B cell (primary cell): ENCODE results near the gene MARCHF4. TPM values are rescaled to one million over a fixed set of nuclear protein-coding genes. Genes with fewer than 3 reads are reported as not detected.

ENCODE experiments used
- ATAC-seq: fragments of 200-7000 bp; cut with Tn5 transposase; one replicate; pipeline ENCODE4 v1.10.0; 2021; ENCODE audit warnings: low read depth, mild to moderate bottlenecking, moderate number of reproducible peaks, moderate library complexity
- CTCF ChIA-PET: fragments of 350-600 bp; sonication (Branson Sonifier 250); formaldehyde crosslinking; loops from one replicate; lab custom pipeline; 2021; ENCODE audit warnings: antibody characterized with exemption, inconsistent platforms; lab: Charles Lee
- POLR2A ChIA-PET: fragments of 350-600 bp; sonication (Branson Sonifier 250); formaldehyde crosslinking; loops from one replicate; lab custom pipeline; 2021; ENCODE audit warnings: antibody characterized with exemption; lab: Charles Lee
- DNase-seq: peaks from one replicate; pipeline ENCODE4 v3.0.0; 2013
- H2AFZ ChIP-seq: 2 replicates; pipeline ENCODE4 v1.6.1; 2012; ENCODE audit warnings: mild to moderate bottlenecking, low read depth, low read length; ENCODE audit not compliant: insufficient read depth, poor library complexity, severe bottlenecking
- H3K27ac ChIP-seq, 2 donors: 1 replicate in 1 of 2; 2 replicates in 1 of 2; pipeline ENCODE4 v1.5.1; 2012 to 2013; ENCODE audit warnings: low read length in 2 of 2, mild to moderate bottlenecking in 2 of 2, moderate library complexity in 1 of 2
- H3K27me3 ChIP-seq, 4 experiments: fragments of 200-600 bp in 1 of 4; sonication (generic) in 1 of 4; replicated peaks in 1 of 4; 1 replicate in 2 of 4; 2 replicates in 2 of 4; pipeline versions ENCODE4 v1.6.1 to v1.7.0; 2013 to 2016; ENCODE audit warnings: low read length in 3 of 4, mild to moderate bottlenecking in 2 of 4, mixed read lengths in 1 of 4, moderate library complexity in 1 of 4; ENCODE audit not compliant: insufficient read depth in 4 of 4, control insufficient read depth in 3 of 4; ENCODE audit errors: control extremely low read depth in 1 of 4
- H3K36me3 ChIP-seq, 2 experiments: replicated peaks in 1 of 2; 1 replicate in 1 of 2; 2 replicates in 1 of 2; pipeline versions ENCODE4 v1.6.1 to v1.7.1; 2013; ENCODE audit warnings: low read length in 1 of 2; ENCODE audit not compliant: insufficient read depth in 2 of 2, control insufficient read depth in 1 of 2; ENCODE audit errors: control extremely low read depth in 1 of 2, extremely low read depth in 1 of 2
- H3K4me1 ChIP-seq, 2 donors: fragments of 200-600 bp in 1 of 2; sonication (generic) in 1 of 2; 1 replicate in 1 of 2; 2 replicates in 1 of 2; pipeline versions ENCODE4 v1.5.1 to v1.6.1; 2013 to 2017; ENCODE audit warnings: low read length in 2 of 2; ENCODE audit not compliant: control insufficient read depth in 2 of 2, insufficient read depth in 2 of 2
- H3K4me2 ChIP-seq: replicated peaks from 2 replicates; pipeline ENCODE3; 2012; ENCODE audit warnings: mild to moderate bottlenecking, low read depth, low read length; ENCODE audit not compliant: poor library complexity, severe bottlenecking
- H3K4me3 ChIP-seq, 5 experiments: fragments of 200-600 bp in 1 of 5; sonication (generic) in 1 of 5; 1 replicate in 3 of 5; 2 replicates in 2 of 5; pipeline versions ENCODE4 v1.5.1 to v1.7.0; 2011 to 2016; ENCODE audit warnings: low read length in 4 of 5, mild to moderate bottlenecking in 4 of 5, low read depth in 2 of 5, control low read depth in 1 of 5, moderate library complexity in 1 of 5; ENCODE audit not compliant: insufficient read depth in 1 of 5; ENCODE audit errors: control extremely low read depth in 1 of 5, extremely low read depth in 1 of 5
- H3K79me2 ChIP-seq: fragments of 200-600 bp; sonication (generic); one replicate; pipeline ENCODE4 v1.6.0; 2016; ENCODE audit warnings: low read length; ENCODE audit not compliant: control insufficient read depth, insufficient read depth
- H3K9ac ChIP-seq: fragments of 200-600 bp; sonication (generic); 2 replicates; pipeline ENCODE4 v1.6.1; 2017; ENCODE audit warnings: mild to moderate bottlenecking, low read length, moderate library complexity
- H3K9me3 ChIP-seq, 3 donors: one replicate each; pipeline versions ENCODE4 v1.6.1 to v1.7.1; 2013; ENCODE audit warnings: low read length in 2 of 3; ENCODE audit not compliant: control insufficient read depth in 2 of 3, insufficient read depth in 1 of 3; ENCODE audit errors: control extremely low read depth in 1 of 3
- H4K20me1 ChIP-seq: 2 replicates; pipeline ENCODE4 v1.6.0; 2012; ENCODE audit warnings: mild to moderate bottlenecking, low read length; ENCODE audit not compliant: insufficient read depth, control insufficient read depth, poor library complexity, severe bottlenecking
- H3K27ac Mint-ChIP-seq: one replicate; pipeline ENCODE4 v1.8.0; 2021; ENCODE audit warnings: mixed read lengths
- H3K27me3 Mint-ChIP-seq: one replicate; pipeline ENCODE4 v1.8.0; 2021; ENCODE audit warnings: mixed read lengths
- H3K4me1 Mint-ChIP-seq: one replicate; pipeline ENCODE4 v1.8.0; 2021; ENCODE audit warnings: mixed read lengths
- H3K4me3 Mint-ChIP-seq: one replicate; pipeline ENCODE4 v1.8.0; 2021; ENCODE audit warnings: mixed read lengths
- H3K9me3 Mint-ChIP-seq: one replicate; pipeline ENCODE4 v1.8.0; 2022; ENCODE audit warnings: mixed read lengths; ENCODE audit not compliant: insufficient read depth
- EZH2 ChIP-seq: IDR thresholded peaks from 2 replicates; pipeline ENCODE4 v1.6.1; 2012; ENCODE audit warnings: borderline replicate concordance, low read depth, mild to moderate bottlenecking, moderate library complexity, low read length; ENCODE audit not compliant: insufficient read depth, poor library complexity, severe bottlenecking
- WGBS: methylation state at CpG from one replicate; pipeline ENCODE4 v1.1.5; 2013; ENCODE audit warnings: missing lambda C conversion rate; ENCODE audit not compliant: insufficient coverage; 5-methylcytosine and 5-hydroxymethylcytosine counted together
- intact Hi-C: fragments of 100-400 bp; cut with micrococcal nuclease; formaldehyde crosslinking; loops from one replicate; pipeline ENCODE4 v1.10.0; 2022
- polyA plus RNA-seq: library from polyadenylated mRNA; depleted of rRNA; stranded (reverse); fragments of >200 nt; gene quantifications from 2 replicates; pipeline ENCODE4 v1.2.3, GENCODE V29; 2012
- total RNA-seq, 2 donors: library from RNA; stranded (reverse); fragments of 120-200 nt in 1 of 2; gene quantifications; 1 replicate in 1 of 2; 2 replicates in 1 of 2; pipeline versions ENCODE4 v1.2.3 to v1.2.4, GENCODE V29; 2013 to 2022
- TF ChIP-seq, protein P1 (sequence below): fragments of 200-600 bp; IDR thresholded peaks from one replicate; pipeline ENCODE4 v1.8.0; 2022; ENCODE audit warnings: antibody characterized with exemption, mild to moderate bottlenecking

MARCHF4 gene
- total and polyA plus RNA-seq, 2 donors (not counting 1 experiment from before 2014, with no cell fraction given): not detected

DNA sequence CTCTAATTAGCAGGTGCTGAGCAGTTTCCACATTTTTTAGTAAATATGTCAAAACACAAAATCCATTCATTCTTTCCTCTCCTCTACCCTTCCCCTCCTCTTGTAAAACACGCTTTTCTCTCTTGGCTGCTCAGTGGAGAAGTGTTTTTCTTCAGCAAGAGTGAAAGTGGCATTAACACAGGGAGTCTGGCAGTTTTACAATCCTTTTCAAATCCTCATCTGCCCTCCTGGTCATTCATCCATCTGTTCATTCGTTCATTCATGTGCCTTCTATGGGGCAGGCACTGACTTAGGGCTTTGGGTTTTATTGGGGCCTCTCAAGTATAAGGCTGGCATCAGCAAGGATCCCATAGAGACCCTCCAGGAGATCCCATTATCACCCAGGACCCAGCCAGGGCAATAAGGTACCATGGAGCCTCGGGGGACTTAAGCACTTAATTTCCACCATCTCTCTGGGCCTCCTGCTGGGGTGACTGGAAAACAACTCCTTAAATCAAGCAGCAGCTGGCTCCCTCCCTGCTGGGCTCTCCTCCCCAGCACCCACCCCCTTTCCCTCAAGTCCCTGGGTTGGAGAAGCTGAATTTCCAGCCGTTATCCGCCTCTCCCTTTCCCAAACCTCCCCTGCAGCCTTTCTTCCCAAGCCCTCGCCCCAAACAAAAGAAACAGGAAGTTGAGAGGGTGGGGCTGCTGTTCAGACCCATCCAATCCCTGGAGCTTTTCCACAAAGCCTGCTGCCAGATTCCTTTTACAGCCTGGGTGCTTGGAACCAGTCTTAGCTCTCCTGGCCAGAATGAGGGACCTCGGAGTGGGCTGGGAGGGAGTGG, 32.6 kb downstream of the MARCHF4 start:
- peaks cover 0 to 6% (median 0%) of the 10 kb centered on the region in 4 experiments for H3K27me3 ChIP-seq
- ChIA-PET POLR2A (no interaction called here), CTCF (interaction anchor here (0.6 kb wide), 1 partner anchor 10 kb away, joined by 3 read pairs; no protein-coding TSS in a partner anchor)
- DNase-seq (no peak), ATAC-seq (no peak)
- 69% methylated on average over 2 of the region's 7 CpGs for WGBS
- TF ChIP-seq EZH2: no peak
- TF ChIP-seq, protein P1, sequence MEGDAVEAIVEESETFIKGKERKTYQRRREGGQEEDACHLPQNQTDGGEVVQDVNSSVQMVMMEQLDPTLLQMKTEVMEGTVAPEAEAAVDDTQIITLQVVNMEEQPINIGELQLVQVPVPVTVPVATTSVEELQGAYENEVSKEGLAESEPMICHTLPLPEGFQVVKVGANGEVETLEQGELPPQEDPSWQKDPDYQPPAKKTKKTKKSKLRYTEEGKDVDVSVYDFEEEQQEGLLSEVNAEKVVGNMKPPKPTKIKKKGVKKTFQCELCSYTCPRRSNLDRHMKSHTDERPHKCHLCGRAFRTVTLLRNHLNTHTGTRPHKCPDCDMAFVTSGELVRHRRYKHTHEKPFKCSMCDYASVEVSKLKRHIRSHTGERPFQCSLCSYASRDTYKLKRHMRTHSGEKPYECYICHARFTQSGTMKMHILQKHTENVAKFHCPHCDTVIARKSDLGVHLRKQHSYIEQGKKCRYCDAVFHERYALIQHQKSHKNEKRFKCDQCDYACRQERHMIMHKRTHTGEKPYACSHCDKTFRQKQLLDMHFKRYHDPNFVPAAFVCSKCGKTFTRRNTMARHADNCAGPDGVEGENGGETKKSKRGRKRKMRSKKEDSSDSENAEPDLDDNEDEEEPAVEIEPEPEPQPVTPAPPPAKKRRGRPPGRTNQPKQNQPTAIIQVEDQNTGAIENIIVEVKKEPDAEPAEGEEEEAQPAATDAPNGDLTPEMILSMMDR: no peak
- no peak overlapping the region for H3K9ac ChIP-seq
- no peak overlapping the region for H3K4me2 ChIP-seq
- Mint-ChIP-seq H3K4me1 (no peaks in the 10 kb centered on the region), H3K4me3 (no peak overlapping the region), H3K9me3 (no peaks in the 10 kb centered on the region), H3K27ac (no peak overlapping the region), H3K27me3 (peaks cover 30% of the 10 kb centered on the region)
- no peak overlapping the region for H3K27ac ChIP-seq
- no peaks in the 10 kb centered on the region for H3K79me2 ChIP-seq
- H3K4me1 ChIP-seq: no peaks in the 10 kb centered on the region
- H3K4me3 ChIP-seq: no peak overlapping the region
- no peaks in the 10 kb centered on the region for H3K9me3 ChIP-seq
- intact Hi-C loops: no loop called here
- no peak overlapping the region for H2AFZ ChIP-seq
- no peaks in the 10 kb centered on the region for H4K20me1 ChIP-seq
- H3K36me3 ChIP-seq: no peaks in the 10 kb centered on the region

- Histone ChIP-seq H3K9me3 (no peaks in the 10 kb centered on the region), H4K20me1 (no peaks in the 10 kb centered on the region), H3K79me2 (no peaks in the 10 kb centered on the region), H3K36me3 (no peaks in the 10 kb centered on the region), H3K9ac (no peak overlapping the region), H3K27ac (no peak overlapping the region), H2AFZ (no peak overlapping the region), H3K4me2 (no peak overlapping the region), H3K27me3 (peaks cover 0 to 2% (median 0%) of the 10 kb centered on the region in 4 experiments), H3K4me1 (no peaks in the 10 kb centered on the region), H3K4me3 (no peak overlapping the region)
- H3K27ac Mint-ChIP-seq: no peak overlapping the region
- no peaks in the 10 kb centered on the region for H3K9me3 Mint-ChIP-seq
- POLR2A ChIA-PET: no interaction called here
- TF ChIP-seq EZH2: no peak
- TF ChIP-seq, protein P1: no peak
- no peaks in the 10 kb centered on the region for H3K4me1 Mint-ChIP-seq
- WGBS: no CpG with 5 or more reads among the region's 1 CpG
- ATAC-seq (no peak), DNase-seq (no peak)
- CTCF ChIA-PET: no interaction called here
- no peak overlapping the region for H3K4me3 Mint-ChIP-seq
- intact Hi-C loops: no loop called here
- peaks cover 20% of the 10 kb centered on the region for H3K27me3 Mint-ChIP-seq
Observed at GRCh38 chr2:216335252-216335651, 37.0 kb downstream of the MARCHF4 start.
